OCI-LY1 (cell line): Measurements from ENCODE around the gene CD3E.

Experiments
- EZH2 ChIP-seq: fragments of 200-600 bp; sonication (generic), shearing (Covaris generic); IDR thresholded peaks from 2 replicates; pipeline ENCODE4 v1.8.0; 2017; ENCODE audit warnings: borderline replicate concordance, mixed run types, mild to moderate bottlenecking, antibody characterized with exemption, low read length, moderate library complexity, mixed read lengths
- TF ChIP-seq, protein P1 (sequence below): fragments of 200-600 bp; sonication (generic), shearing (Covaris generic); IDR thresholded peaks from 2 replicates; pipeline ENCODE4 v1.5.1; 2017; ENCODE audit warnings: mild to moderate bottlenecking, antibody characterized with exemption, low read length, moderate library complexity, mixed read lengths

GRCh38 chr11:118281284-118281683, 23.2 kb upstream of the CD3E start:
- TF ChIP-seq, protein P1, sequence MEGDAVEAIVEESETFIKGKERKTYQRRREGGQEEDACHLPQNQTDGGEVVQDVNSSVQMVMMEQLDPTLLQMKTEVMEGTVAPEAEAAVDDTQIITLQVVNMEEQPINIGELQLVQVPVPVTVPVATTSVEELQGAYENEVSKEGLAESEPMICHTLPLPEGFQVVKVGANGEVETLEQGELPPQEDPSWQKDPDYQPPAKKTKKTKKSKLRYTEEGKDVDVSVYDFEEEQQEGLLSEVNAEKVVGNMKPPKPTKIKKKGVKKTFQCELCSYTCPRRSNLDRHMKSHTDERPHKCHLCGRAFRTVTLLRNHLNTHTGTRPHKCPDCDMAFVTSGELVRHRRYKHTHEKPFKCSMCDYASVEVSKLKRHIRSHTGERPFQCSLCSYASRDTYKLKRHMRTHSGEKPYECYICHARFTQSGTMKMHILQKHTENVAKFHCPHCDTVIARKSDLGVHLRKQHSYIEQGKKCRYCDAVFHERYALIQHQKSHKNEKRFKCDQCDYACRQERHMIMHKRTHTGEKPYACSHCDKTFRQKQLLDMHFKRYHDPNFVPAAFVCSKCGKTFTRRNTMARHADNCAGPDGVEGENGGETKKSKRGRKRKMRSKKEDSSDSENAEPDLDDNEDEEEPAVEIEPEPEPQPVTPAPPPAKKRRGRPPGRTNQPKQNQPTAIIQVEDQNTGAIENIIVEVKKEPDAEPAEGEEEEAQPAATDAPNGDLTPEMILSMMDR, result no peak
- no peak for TF ChIP-seq EZH2
